Keratinocyte (primary cell): Measurements from ENCODE around the gene TRIM29.

ENCODE experiments used
- CTCF ChIP-seq, 3 experiments: IDR thresholded peaks in 1 of 3; conservative IDR thresholded peaks in 1 of 3; optimal IDR thresholded peaks in 1 of 3; 2 replicates in 2 of 3; 3 replicates in 1 of 3; pipeline versions ENCODE3 to v1.5.1; 2011; ENCODE audit warnings: low read length in 3 of 3, mild to moderate bottlenecking in 3 of 3, moderate library complexity in 2 of 3, control low read depth in 1 of 3, inconsistent platforms in 1 of 3; ENCODE audit not compliant: insufficient read depth in 2 of 3; ENCODE audit errors: extremely low read depth in 1 of 3
- EZH2 ChIP-seq: IDR thresholded peaks from one replicate; pipeline ENCODE4 v1.6.1; 2012; ENCODE audit warnings: inconsistent platforms, mild to moderate bottlenecking, low read length, moderate library complexity

GRCh38 chr11:120122924-120123683 lies 14.8 kb downstream of the TRIM29 start:
- no peak for TF ChIP-seq CTCF (optimal IDR thresholded peaks at IDR 0.05 in 1 of 3, IDR thresholded peaks at IDR 0.05 in 1 of 3, conservative IDR thresholded peaks at IDR 0.05 in 1 of 3; ENCODE audit: extremely low read depth in 1 of 3, insufficient read depth in 2 of 3, low read length in 3 of 3)
- no peak for TF ChIP-seq EZH2
